Measurements from ENCODE around the gene ZC3H10. TPM values are rescaled to one million over a fixed set of nuclear protein-coding genes. Genes with fewer than 3 reads are reported as not detected.
"Not testable (repeated sequence)": the region's sequence is repeated elsewhere in the genome, so short reads cannot be mapped to it uniquely, and the experiment has no call there.

The ZC3H10 gene
- 1 to 10 TPM; 2.1 to 2.9 TPM for total RNA-seq

DNA sequence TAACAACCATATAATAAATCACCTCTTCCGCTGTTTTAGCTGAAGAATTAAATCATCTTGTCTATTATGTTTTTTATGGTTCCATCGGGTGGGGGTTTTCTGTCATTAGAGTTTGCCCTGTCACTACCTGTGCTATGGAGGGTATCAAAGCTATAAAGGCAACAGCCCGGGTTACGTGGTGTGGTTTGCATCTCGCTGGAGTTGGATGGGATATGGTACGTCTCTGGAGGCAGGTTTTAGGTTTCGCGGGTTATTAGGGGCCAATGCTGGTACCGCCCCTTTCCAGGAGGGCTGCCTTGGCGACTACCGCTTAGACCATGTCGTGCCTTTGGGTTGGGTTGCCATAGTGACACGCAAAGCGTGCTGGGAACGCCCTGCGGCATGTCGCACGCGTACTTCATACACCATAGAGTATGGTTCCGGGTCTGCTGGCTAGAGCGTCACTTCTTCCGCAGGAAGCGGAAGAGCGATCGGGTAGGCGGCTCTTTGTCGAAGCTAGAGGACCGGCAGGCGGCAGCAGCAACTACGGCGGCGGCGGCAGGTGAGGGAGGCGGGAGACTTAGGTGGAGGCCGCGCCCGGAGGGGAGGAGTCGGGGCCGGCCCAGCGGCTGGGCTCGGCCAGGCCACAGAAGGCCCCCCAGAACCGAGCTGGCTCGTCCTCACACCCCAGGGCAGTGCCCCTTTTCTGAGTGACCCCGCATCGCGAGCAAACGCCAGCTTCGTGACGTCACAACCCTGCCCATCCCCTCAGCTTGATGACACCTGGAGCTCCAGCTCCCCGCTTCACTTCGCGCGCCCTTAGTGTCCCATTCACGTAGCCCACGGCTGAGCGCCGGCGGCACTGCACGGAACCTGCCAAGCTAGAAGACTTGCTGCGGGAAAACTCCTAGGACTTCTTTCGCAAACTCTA is at the start of gene ZC3H10:
ZC3H10 (plus strand) TSS at position 489 of the 910 bp plus-strand sequence. CDS start 2,297 bp downstream, outside the sequence.
- Histone ChIP-seq H3K9me3 (no peaks in the 10 kb centered on the region), H3K4me1 (peaks cover 0 to 52% of the 10 kb centered on the region in 2 donors), H3K36me3 (peaks cover 17% of the 10 kb centered on the region), H3K27me3 (no peaks in the 10 kb centered on the region), H3K4me3 (peak within 1 kb of the TSS; percentile 71 to 76), H3K27ac (peak within 1 kb of the TSS; percentile 94 to 95)
- DNase-seq (ENCODE audit: low spot score) = peak; percentile 100
- peak in 1 of 2 donors; percentile 65 for TF ChIP-seq CTCF (IDR thresholded peaks at IDR 0.05)

GRCh38 chr12:56071648-56072047 is 46.4 kb upstream of the ZC3H10 start:
- no peak for DNase-seq (ENCODE audit: low spot score)
- H3K36me3 ChIP-seq = no peaks in the 10 kb centered on the region
- H3K4me1 ChIP-seq = no peaks in the 10 kb centered on the region
- H3K27ac ChIP-seq = no peak overlapping the region
- no peak overlapping the region for H3K4me3 ChIP-seq
- H3K9me3 ChIP-seq = no peaks in the 10 kb centered on the region
- no peaks in the 10 kb centered on the region for H3K27me3 ChIP-seq
- TF ChIP-seq CTCF (IDR thresholded peaks at IDR 0.05) = no peak

DNA sequence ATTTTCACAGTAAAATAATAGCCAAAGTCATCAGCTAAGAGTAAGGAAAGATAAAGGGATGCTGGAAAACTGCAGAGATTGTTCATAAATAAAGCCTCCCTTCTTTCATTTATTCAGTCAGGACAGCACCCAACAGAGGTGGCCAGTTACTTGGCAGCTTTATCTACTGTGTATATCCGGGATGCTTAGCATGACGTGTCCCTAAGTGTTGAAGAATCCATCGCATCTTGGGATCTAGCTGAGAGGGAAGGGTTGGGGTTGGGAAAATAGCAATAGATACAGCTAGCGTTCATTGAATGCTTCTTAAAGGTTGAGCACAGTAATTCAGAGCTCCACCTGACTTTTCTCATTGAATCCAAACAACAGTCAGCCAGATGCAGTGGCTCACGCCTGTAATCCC is 43.7 kb upstream of the ZC3H10 start:
- no peaks in the 10 kb centered on the region for H3K36me3 ChIP-seq
- no peaks in the 10 kb centered on the region for H3K9me3 ChIP-seq

DNA sequence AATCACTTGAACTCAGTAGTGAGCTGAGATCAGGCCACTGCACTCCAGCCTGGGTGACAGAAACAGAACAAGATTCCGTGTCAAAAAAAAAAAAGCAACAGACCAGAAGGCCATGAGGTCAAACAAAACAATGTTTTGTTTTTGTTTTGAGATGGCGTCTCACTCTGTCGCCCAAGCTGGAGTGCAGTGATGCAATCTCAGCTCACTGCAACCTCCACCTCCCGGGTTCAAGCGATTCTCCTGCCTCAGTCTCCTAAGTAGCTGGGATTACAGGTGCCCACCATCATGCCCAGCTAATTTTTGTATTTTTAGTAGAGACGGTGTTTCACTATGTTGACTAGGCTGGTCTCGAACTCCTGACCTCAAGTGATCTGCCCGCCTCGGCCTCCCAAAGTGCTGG is 40.1 kb upstream of the ZC3H10 start:
- H3K4me3 ChIP-seq; DNase-seq (ENCODE audit: low spot score); H3K36me3 ChIP-seq; H3K27ac ChIP-seq; H3K9me3 ChIP-seq; H3K27me3 ChIP-seq: not testable (repeated sequence)
- H3K4me1 ChIP-seq = peaks cover 0 to 15% of the 10 kb centered on the region in 2 donors

More for the DNA sequence above, 43.7 kb upstream of the ZC3H10 start:
- DNase-seq (ENCODE audit: low spot score) = no peak
- no peak for TF ChIP-seq CTCF (IDR thresholded peaks at IDR 0.05)
- H3K27ac ChIP-seq = no peak overlapping the region
- peaks cover 0 to 3% of the 10 kb centered on the region in 2 donors for H3K4me1 ChIP-seq
- H3K27me3 ChIP-seq = no peaks in the 10 kb centered on the region
- no peak overlapping the region for H3K4me3 ChIP-seq

GRCh38 chr12:56078427-56078826 is 39.6 kb upstream of the ZC3H10 start:
- Histone ChIP-seq H3K4me1 (peaks cover 0 to 15% of the 10 kb centered on the region in 2 donors), H3K36me3 (no peaks in the 10 kb centered on the region), H3K4me3 (no peak overlapping the region), H3K27me3 (no peaks in the 10 kb centered on the region), H3K9me3 (no peaks in the 10 kb centered on the region), H3K27ac (no peak overlapping the region)
- TF ChIP-seq CTCF (IDR thresholded peaks at IDR 0.05) = no peak
- no peak for DNase-seq (ENCODE audit: low spot score)

GRCh38 chr12:56078931-56079722 is 38.9 kb upstream of the ZC3H10 start:
- Histone ChIP-seq H3K27ac (peak overlapping the region; percentile 34 to 56), H3K9me3 (no peaks in the 10 kb centered on the region), H3K4me1 (peaks cover 0 to 15% of the 10 kb centered on the region in 2 donors), H3K27me3 (no peaks in the 10 kb centered on the region), H3K36me3 (no peaks in the 10 kb centered on the region), H3K4me3 (peak overlapping the region; percentile 36 to 59)
- peak; percentile 74 to 76 for TF ChIP-seq CTCF (IDR thresholded peaks at IDR 0.05)
- peak; percentile 90 for DNase-seq (ENCODE audit: low spot score)

Data from right atrium auricular region (tissue), 2 donors.